HepG2 (cell line): ENCODE data around the gene NTMT1. TPM values are rescaled to one million over a fixed set of nuclear protein-coding genes. Genes with fewer than 3 reads are reported as not detected.

ENCODE experiments used
- GLI4 ChIP-seq: sonication (generic); formaldehyde crosslinking; IDR thresholded peaks from 2 replicates; pipeline ENCODE4 v1.5.1; 2020; ENCODE audit warnings: missing genetic modification reagents, mild to moderate bottlenecking, moderate library complexity, borderline replicate concordance
- PATZ1 ChIP-seq: sonication (generic); formaldehyde crosslinking; IDR thresholded peaks from 2 replicates; pipeline ENCODE4 v1.4.0; 2020; ENCODE audit warnings: missing genetic modification reagents
- REST ChIP-seq, 2 experiments: IDR thresholded peaks; 2 replicates each; pipeline ENCODE4 v1.6.1; 2011 to 2012; ENCODE audit warnings: low read length in 2 of 2, borderline replicate concordance in 1 of 2, low read depth in 1 of 2, mild to moderate bottlenecking in 1 of 2, moderate library complexity in 1 of 2
- ZFY ChIP-seq: sonication (generic); formaldehyde crosslinking; IDR thresholded peaks from 2 replicates; pipeline ENCODE4 v1.4.0; 2020; ENCODE audit warnings: missing genetic modification reagents
- ZNF564 ChIP-seq: sonication (generic); formaldehyde crosslinking; IDR thresholded peaks from 2 replicates; pipeline ENCODE4 v1.8.1; 2023; ENCODE audit warnings: mild to moderate bottlenecking, missing genetic modification reagents
- ZSCAN31 ChIP-seq: sonication (generic); formaldehyde crosslinking; IDR thresholded peaks from 2 replicates; pipeline ENCODE4 v1.5.0; 2020; ENCODE audit warnings: low read depth, mild to moderate bottlenecking, missing genetic modification reagents
- polyA plus RNA-seq, 8 experiments: library from polyadenylated mRNA; depleted of rRNA in 3 of 8; stranded (reverse) in 7 of 8; unstranded in 1 of 8; fragments of >200 nt; fragmentation: Illumina TruSeq in 4 of 8; extraction: Trizol in 4 of 8; gene quantifications; 2 replicates each; pipeline versions ENCODE4 v1.2.1 to v1.2.3, GENCODE V29; 2011 to 2016; ENCODE audit warnings: low read depth in 4 of 8, missing spikeins in 1 of 8, mixed read lengths in 1 of 8; ENCODE audit not compliant: insufficient read depth in 1 of 8
- total RNA-seq, 5 experiments: library from RNA; depleted of rRNA; stranded (reverse); fragments of >200 nt; fragmentation: Illumina TruSeq; extraction: Trizol; gene quantifications; 2 replicates each; pipeline ENCODE4 v1.2.3, GENCODE V29; 2016; ENCODE audit warnings: low read depth in 1 of 5

NTMT1 gene
- total and polyA plus RNA-seq, 2 of the 13 experiments (the other 11 are each of a cell fraction or from before 2014, with no cell fraction given), result 49.1 to 53.8 TPM

- TF ChIP-seq GLI4 (CRISPR knock-in tag) (no peak), ZFY (CRISPR knock-in tag) (peak; percentile 15; the same call in 1 of the 2 replicates), PATZ1 (peak; percentile 85), ZSCAN31 (CRISPR knock-in tag) (no peak), ZNF564 (CRISPR knock-in tag) (no peak), REST (IDR thresholded peaks at IDR 0.05; ENCODE audit: borderline replicate concordance in 1 of 2, low read depth in 1 of 2, low read length in 2 of 2) (no peak)
Measured at GRCh38 chr9:129619787-129620668, 5.9 kb upstream of the NTMT1 start (continued).
